K562 (cell line): ENCODE measurements around the gene DVL3.

ENCODE experiments used
- BRD4 ChIP-seq: fragments of 200-600 bp; sonication (generic); IDR thresholded peaks from 2 replicates; pipeline ENCODE4 v1.6.1; 2017; ENCODE audit warnings: inconsistent platforms
- CBFB ChIP-seq: sonication (generic); formaldehyde crosslinking; IDR thresholded peaks from 2 replicates; pipeline ENCODE4 v1.4.0; 2020; ENCODE audit warnings: mild to moderate bottlenecking, missing genetic modification reagents
- CTCF ChIP-seq, 3 experiments: IDR thresholded peaks in 2 of 3; conservative IDR thresholded peaks in 1 of 3; 2 replicates each; pipeline ENCODE4 v1.5.1; 2011 to 2012; ENCODE audit warnings: low read length in 3 of 3, mild to moderate bottlenecking in 3 of 3, control low read depth in 2 of 3, improper control_type of control experiment in 1 of 3, inconsistent platforms in 1 of 3, low read depth in 1 of 3, mixed read lengths in 1 of 3, moderate library complexity in 1 of 3; ENCODE audit not compliant: insufficient read depth in 2 of 3
- HMG20A ChIP-seq: fragments of 450-650 bp; formaldehyde crosslinking; conservative IDR thresholded peaks from 2 replicates; pipeline ENCODE4 v1.4.0; 2020; ENCODE audit warnings: mild to moderate bottlenecking, mixed read lengths
- IRF9 ChIP-seq: fragments of 450-650 bp; IDR thresholded peaks from 2 replicates; pipeline ENCODE4 v1.6.1; 2016; ENCODE audit warnings: missing biosample characterization, missing genetic modification characterization
- MYC ChIP-seq, 2 experiments: fragments of 250-450 bp in 1 of 2; sonication (Bioruptor Pico) in 1 of 2; IDR thresholded peaks; 2 replicates each; pipeline versions ENCODE4 v1.5.1 to v1.6.1; 2012 to 2021; ENCODE audit warnings: low read depth in 2 of 2, borderline replicate concordance in 1 of 2, improper control_type of control experiment in 1 of 2, low read length in 1 of 2, mild to moderate bottlenecking in 1 of 2, moderate library complexity in 1 of 2
- POLR2A ChIP-seq: fragments of 450-650 bp; conservative IDR thresholded peaks from 2 replicates; pipeline ENCODE4 v1.6.1; 2016
- POLR2AphosphoS5 ChIP-seq: IDR thresholded peaks from 2 replicates; pipeline ENCODE4 v1.6.1; 2011; ENCODE audit warnings: mild to moderate bottlenecking, low read depth, low read length, moderate library complexity; ENCODE audit not compliant: control insufficient read depth, insufficient read depth
- RAD21 ChIP-seq, 2 experiments: fragments of 250-450 bp in 1 of 2; fragments of 450-650 bp in 1 of 2; sonication (Bioruptor Pico) in 1 of 2; formaldehyde crosslinking in 1 of 2; IDR thresholded peaks in 1 of 2; conservative IDR thresholded peaks in 1 of 2; 2 replicates each; pipeline versions ENCODE4 v1.4.0 to v1.8.0; 2020 to 2022; ENCODE audit warnings: mild to moderate bottlenecking in 2 of 2, moderate library complexity in 1 of 2
- YBX1 ChIP-seq: fragments of 450-650 bp; IDR thresholded peaks from 2 replicates; pipeline ENCODE4 v1.7.1; 2016; ENCODE audit warnings: mild to moderate bottlenecking
- ZSCAN29 ChIP-seq: fragments of 450-650 bp; IDR thresholded peaks from 2 replicates; pipeline ENCODE4 v1.6.1; 2017
- ZZZ3 ChIP-seq: fragments of 450-650 bp; IDR thresholded peaks from 2 replicates; pipeline ENCODE4 v1.6.1; 2016; ENCODE audit warnings: antibody characterized with exemption, mild to moderate bottlenecking, moderate library complexity
- TF ChIP-seq, protein P1 (sequence below), 2 experiments: fragments of 450-650 bp; IDR thresholded peaks; 2 replicates each; pipeline ENCODE4 v1.6.1; 2016; ENCODE audit warnings: mild to moderate bottlenecking in 2 of 2, borderline replicate concordance in 1 of 2, low read depth in 1 of 2, moderate library complexity in 1 of 2

GRCh38 chr3:184196536-184196935 is 41.4 kb downstream of the DVL3 start:
- TF ChIP-seq ZZZ3 (no peak), CTCF (IDR thresholded peaks at IDR 0.05 in 2 of 3, conservative IDR thresholded peaks at IDR 0.05 in 1 of 3; ENCODE audit: insufficient read depth in 2 of 3, low read depth in 1 of 3, low read length in 3 of 3) (no peak), ZSCAN29 (no peak), YBX1 (no peak), IRF9 (tag) (no peak), HMG20A (no peak), RAD21 (CRISPR knock-in tag; conservative IDR thresholded peaks at IDR 0.05 in 1 of 2, IDR thresholded peaks at IDR 0.05 in 1 of 2) (no peak), POLR2AphosphoS5 (no peak), BRD4 (no peak), CBFB (CRISPR knock-in tag) (no peak), POLR2A (no peak), MYC (IDR thresholded peaks at IDR 0.05; ENCODE audit: low read depth, low read length) (no peak), MYC (CRISPR knock-in tag; IDR thresholded peaks at IDR 0.05; ENCODE audit: borderline replicate concordance, low read depth) (no peak)
- TF ChIP-seq, protein P1, sequence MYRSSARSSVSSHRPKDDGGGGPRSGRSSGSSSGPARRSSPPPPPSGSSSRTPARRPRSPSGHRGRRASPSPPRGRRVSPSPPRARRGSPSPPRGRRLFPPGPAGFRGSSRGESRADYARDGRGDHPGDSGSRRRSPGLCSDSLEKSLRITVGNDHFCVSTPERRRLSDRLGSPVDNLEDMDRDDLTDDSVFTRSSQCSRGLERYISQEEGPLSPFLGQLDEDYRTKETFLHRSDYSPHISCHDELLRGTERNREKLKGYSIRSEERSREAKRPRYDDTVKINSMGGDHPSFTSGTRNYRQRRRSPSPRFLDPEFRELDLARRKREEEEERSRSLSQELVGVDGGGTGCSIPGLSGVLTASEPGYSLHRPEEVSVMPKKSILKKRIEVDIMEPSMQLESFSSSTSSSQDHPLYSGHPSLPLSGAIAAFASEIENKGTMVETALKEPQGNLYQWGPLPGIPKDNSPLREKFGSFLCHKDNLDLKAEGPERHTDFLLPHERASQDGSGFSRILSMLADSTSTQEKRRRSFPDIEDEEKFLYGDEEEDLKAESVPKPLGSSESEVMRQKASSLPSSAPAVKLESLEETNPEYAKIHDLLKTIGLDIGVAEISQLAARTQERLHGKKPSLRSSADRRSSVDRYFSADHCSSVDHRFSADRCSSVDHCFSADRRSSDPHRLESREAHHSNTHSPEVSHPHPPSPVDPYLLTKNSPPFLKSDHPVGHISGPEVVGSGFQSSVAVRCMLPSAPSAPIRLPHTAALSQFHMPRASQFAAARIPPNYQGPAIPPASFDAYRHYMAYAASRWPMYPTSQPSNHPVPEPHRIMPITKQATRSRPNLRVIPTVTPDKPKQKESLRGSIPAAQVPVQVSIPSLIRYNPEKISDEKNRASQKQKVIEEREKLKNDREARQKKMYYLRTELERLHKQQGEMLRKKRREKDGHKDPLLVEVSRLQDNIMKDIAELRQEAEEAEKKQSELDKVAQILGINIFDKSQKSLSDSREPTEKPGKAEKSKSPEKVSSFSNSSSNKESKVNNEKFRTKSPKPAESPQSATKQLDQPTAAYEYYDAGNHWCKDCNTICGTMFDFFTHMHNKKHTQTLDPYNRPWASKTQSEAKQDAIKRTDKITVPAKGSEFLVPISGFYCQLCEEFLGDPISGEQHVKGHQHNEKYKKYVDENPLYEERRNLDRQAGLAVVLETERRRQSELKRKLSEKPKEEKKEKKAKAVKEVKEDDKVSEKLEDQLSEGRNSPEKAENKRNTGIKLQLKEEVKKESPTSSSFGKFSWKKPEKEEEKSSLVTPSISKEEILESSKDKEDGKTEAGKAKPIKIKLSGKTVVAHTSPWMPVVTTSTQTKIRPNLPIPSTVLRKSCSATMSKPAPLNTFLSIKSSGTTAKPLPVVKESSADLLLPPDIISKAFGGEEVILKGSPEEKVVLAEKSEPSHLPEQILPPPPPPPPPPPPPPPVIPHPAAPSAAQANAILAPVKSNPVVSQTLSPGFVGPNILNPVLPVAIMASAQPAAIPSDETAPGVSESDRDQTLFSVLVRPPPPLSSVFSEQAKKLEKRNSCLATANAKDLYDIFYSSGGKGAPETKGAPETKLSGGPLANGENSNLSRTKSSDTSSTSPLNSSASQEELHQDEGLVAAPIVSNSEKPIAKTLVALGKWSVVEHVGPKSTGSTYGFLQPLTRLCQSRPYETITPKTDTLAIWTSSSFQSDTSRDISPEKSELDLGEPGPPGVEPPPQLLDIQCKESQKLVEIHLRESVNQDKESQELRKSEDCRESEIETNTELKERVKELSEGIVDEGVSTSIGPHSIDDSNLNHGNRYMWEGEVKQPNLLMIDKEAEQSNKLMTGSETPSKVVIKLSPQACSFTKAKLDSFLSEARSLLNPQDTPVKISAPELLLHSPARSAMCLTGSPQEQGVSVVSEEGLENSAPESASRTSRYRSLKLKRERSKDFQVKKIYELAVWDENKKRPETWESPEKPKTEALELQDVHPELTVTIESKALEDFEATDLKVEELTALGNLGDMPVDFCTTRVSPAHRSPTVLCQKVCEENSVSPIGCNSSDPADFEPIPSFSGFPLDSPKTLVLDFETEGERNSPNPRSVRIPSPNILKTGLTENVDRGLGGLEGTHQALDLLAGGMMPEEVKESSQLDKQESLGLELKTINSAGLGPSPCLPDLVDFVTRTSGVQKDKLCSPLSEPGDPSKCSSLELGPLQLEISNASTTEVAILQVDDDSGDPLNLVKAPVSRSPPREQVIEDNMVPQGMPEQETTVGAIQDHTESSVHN (IDR thresholded peaks at IDR 0.05; ENCODE audit: borderline replicate concordance in 1 of 2, low read depth in 1 of 2), result no peak
